K562 (cell line): ENCODE measurements around the gene MAPT. TPM values are rescaled to one million over a fixed set of nuclear protein-coding genes. Genes with fewer than 3 reads are reported as not detected.

ENCODE experiments used
- ATF7 ChIP-seq: fragments of 450-650 bp; IDR thresholded peaks from 2 replicates; pipeline ENCODE4 v1.7.1; 2014; ENCODE audit warnings: mild to moderate bottlenecking, moderate library complexity
- BHLHE40 ChIP-seq: IDR thresholded peaks from 2 replicates; pipeline ENCODE4 v1.6.1; 2011; ENCODE audit warnings: low read length, improper control_type of control experiment
- GTF2F1 ChIP-seq: IDR thresholded peaks from 2 replicates; pipeline ENCODE4 v1.6.1; 2011; ENCODE audit warnings: low read depth, low read length, improper control_type of control experiment
- NCOR1 ChIP-seq: fragments of 450-650 bp; IDR thresholded peaks from 2 replicates; pipeline ENCODE4 v1.6.1; 2016; ENCODE audit warnings: mild to moderate bottlenecking, moderate library complexity
- RAD21 ChIP-seq, 2 experiments: fragments of 250-450 bp in 1 of 2; fragments of 450-650 bp in 1 of 2; sonication (Bioruptor Pico) in 1 of 2; formaldehyde crosslinking in 1 of 2; IDR thresholded peaks in 1 of 2; conservative IDR thresholded peaks in 1 of 2; 2 replicates each; pipeline versions ENCODE4 v1.4.0 to v1.8.0; 2020 to 2022; ENCODE audit warnings: mild to moderate bottlenecking in 2 of 2, moderate library complexity in 1 of 2
- polyA plus RNA-seq, 8 experiments: library from polyadenylated mRNA; depleted of rRNA in 4 of 8; stranded (reverse) in 5 of 8; unstranded in 3 of 8; fragments of >200 nt; fragmentation: Nextera tagmentation in 2 of 8; fragmentation: Illumina TruSeq in 1 of 8; extraction: Ambion mirVana in 2 of 8; extraction: Trizol in 1 of 8; gene quantifications; 2 replicates each; pipeline versions ENCODE4 v1.2.1 to v1.2.3, GENCODE V29; 2011 to 2014; ENCODE audit warnings: inconsistent platforms in 1 of 8, missing spikeins in 1 of 8
- total RNA-seq, 7 experiments: library from RNA; depleted of rRNA in 6 of 7; stranded (reverse); fragments of >200 nt in 6 of 7; fragmentation: Illumina TruSeq in 2 of 7; extraction: Trizol in 2 of 7; gene quantifications; 2 replicates each; pipeline versions ENCODE4 v1.2.1 to v1.2.3, GENCODE V29; 2011 to 2021; ENCODE audit warnings: low replicate concordance in 1 of 7
- TF ChIP-seq, protein P1 (sequence below): fragments of 250-450 bp; sonication (Bioruptor Pico); IDR thresholded peaks from 2 replicates; pipeline ENCODE4 v1.8.0; 2021; ENCODE audit warnings: moderate library complexity, mild to moderate bottlenecking, inconsistent platforms
- TF ChIP-seq, protein P2 (sequence below): sonication (generic); formaldehyde crosslinking; IDR thresholded peaks from 2 replicates; pipeline ENCODE4 v1.9.0; 2022; ENCODE audit warnings: mild to moderate bottlenecking, missing genetic modification reagents
- TF ChIP-seq, protein P3 (sequence below): sonication (generic); formaldehyde crosslinking; IDR thresholded peaks from 2 replicates; pipeline ENCODE4 v1.8.0; 2022; ENCODE audit warnings: mild to moderate bottlenecking, missing genetic modification reagents, borderline replicate concordance

The MAPT gene
- total and polyA plus RNA-seq, 9 of the 15 experiments (the other 6 are each of a cell fraction or from before 2014, with no cell fraction given): 0.04 to 1.1 (median 0.36) TPM

DNA sequence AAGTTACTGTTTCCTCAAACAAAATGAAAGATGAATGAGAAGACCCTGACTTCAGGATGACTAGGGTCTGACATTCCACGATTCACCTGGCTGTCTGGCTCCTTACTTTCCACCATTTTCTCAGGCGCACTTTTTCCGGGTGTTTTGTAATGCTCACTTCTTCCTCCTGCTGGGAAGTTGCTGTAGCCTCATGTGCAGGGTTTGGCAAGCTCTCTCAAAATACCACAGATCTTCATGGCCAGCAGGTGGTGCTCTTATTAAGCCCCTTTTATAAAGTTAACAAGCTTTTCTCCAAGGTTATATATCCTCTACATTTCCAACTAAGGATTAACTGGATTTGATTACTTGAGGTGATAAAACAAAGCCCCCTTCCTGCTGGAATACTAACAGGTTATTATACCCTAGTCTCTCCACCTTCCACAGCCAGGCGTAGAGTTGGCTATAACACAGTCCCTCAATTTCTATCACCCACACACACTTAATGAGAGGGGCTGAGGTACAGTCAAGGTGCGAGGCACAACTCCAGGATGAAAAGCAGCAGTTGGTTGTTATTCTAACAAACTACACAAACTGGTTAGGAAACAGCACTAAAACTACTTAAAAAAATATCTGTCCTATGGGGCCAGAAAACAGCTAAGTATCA is 150.1 kb downstream of the MAPT start (continued):
- TF ChIP-seq, protein P1, sequence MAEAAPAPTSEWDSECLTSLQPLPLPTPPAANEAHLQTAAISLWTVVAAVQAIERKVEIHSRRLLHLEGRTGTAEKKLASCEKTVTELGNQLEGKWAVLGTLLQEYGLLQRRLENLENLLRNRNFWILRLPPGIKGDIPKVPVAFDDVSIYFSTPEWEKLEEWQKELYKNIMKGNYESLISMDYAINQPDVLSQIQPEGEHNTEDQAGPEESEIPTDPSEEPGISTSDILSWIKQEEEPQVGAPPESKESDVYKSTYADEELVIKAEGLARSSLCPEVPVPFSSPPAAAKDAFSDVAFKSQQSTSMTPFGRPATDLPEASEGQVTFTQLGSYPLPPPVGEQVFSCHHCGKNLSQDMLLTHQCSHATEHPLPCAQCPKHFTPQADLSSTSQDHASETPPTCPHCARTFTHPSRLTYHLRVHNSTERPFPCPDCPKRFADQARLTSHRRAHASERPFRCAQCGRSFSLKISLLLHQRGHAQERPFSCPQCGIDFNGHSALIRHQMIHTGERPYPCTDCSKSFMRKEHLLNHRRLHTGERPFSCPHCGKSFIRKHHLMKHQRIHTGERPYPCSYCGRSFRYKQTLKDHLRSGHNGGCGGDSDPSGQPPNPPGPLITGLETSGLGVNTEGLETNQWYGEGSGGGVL: no peak
- 0 out of 2 replicates have a peak, but pooled peaks have one; percentile 23 for TF ChIP-seq ATF7
- TF ChIP-seq, protein P2, sequence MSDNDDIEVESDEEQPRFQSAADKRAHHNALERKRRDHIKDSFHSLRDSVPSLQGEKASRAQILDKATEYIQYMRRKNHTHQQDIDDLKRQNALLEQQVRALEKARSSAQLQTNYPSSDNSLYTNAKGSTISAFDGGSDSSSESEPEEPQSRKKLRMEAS (CRISPR knock-in tag): no peak
- no peak for TF ChIP-seq GTF2F1
- TF ChIP-seq BHLHE40: peak; percentile 10; the same call in 1 of the 2 replicates
- TF ChIP-seq, protein P3, sequence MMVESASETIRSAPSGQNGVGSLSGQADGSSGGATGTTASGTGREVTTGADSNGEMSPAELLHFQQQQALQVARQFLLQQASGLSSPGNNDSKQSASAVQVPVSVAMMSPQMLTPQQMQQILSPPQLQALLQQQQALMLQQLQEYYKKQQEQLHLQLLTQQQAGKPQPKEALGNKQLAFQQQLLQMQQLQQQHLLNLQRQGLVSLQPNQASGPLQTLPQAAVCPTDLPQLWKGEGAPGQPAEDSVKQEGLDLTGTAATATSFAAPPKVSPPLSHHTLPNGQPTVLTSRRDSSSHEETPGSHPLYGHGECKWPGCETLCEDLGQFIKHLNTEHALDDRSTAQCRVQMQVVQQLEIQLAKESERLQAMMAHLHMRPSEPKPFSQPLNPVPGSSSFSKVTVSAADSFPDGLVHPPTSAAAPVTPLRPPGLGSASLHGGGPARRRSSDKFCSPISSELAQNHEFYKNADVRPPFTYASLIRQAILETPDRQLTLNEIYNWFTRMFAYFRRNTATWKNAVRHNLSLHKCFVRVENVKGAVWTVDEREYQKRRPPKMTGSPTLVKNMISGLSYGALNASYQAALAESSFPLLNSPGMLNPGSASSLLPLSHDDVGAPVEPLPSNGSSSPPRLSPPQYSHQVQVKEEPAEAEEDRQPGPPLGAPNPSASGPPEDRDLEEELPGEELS (CRISPR knock-in tag): no peak
- peak; percentile 78 for TF ChIP-seq RAD21 (CRISPR knock-in tag; conservative IDR thresholded peaks at IDR 0.05 in 1 of 2, IDR thresholded peaks at IDR 0.05 in 1 of 2)
- TF ChIP-seq NCOR1: no peak
